Psoas muscle (tissue), 8 donors: ENCODE measurements around the gene ERFL. TPM values are rescaled to one million over a fixed set of nuclear protein-coding genes. Genes with fewer than 3 reads are reported as not detected.

Experiments used
- ATAC-seq, 4 donors: fragments of 200-7000 bp; cut with Tn5 transposase; one replicate each; pipeline ENCODE4 v1.9.1; 2020; ENCODE audit warnings: moderate library complexity in 3 of 4, mild to moderate bottlenecking in 2 of 4
- DNase-seq, 2 donors: peaks; one replicate each; pipeline ENCODE4 v3.0.0-alpha.2; 2020
- H3K27ac ChIP-seq: fragments of 200-600 bp; one replicate; pipeline ENCODE4 v1.8.0; 2022
- H3K27me3 ChIP-seq, 3 donors: fragments of 200-600 bp in 1 of 3; one replicate each; pipeline versions ENCODE4 v1.6.1 to v1.8.0; 2013 to 2022; ENCODE audit warnings: low read length in 2 of 3, mild to moderate bottlenecking in 2 of 3, moderate library complexity in 1 of 3; ENCODE audit not compliant: insufficient read depth in 3 of 3
- H3K36me3 ChIP-seq, 2 donors: fragments of 200-600 bp in 1 of 2; one replicate each; pipeline versions ENCODE4 v1.6.1 to v1.8.0; 2013 to 2022; ENCODE audit warnings: low read depth in 1 of 2, mild to moderate bottlenecking in 1 of 2, moderate library complexity in 1 of 2; ENCODE audit not compliant: insufficient read depth in 1 of 2
- H3K4me1 ChIP-seq: fragments of 200-600 bp; one replicate; pipeline ENCODE4 v1.8.0; 2022
- H3K4me3 ChIP-seq: fragments of 200-600 bp; one replicate; pipeline ENCODE4 v1.8.0; 2022; ENCODE audit warnings: mild to moderate bottlenecking
- H3K9me3 ChIP-seq: fragments of 200-600 bp; one replicate; pipeline ENCODE4 v1.8.0; 2022
- WGBS, 3 donors: extraction: QIAGEN DNeasy Blood & Tissue Kit; methylation state at CpG; one replicate each; pipeline versions ENCODE4 v1.1.6 to v1.1.7; 2013; 5-methylcytosine and 5-hydroxymethylcytosine counted together
- intact Hi-C, 2 donors: fragments of 100-400 bp; cut with DNase I; formaldehyde crosslinking; loops; one replicate each; pipeline versions ENCODE4 v1.11.0 to v1.14.2; 2022
- polyA plus RNA-seq, 3 donors: library from polyadenylated mRNA; stranded (reverse); fragments of 200-250 nt; gene quantifications; one replicate each; pipeline ENCODE4 v1.2.3, GENCODE V29; 2013
- total RNA-seq, 4 donors: library from RNA; stranded (reverse); fragmentation: NEBNext Ultra II Directional in 2 of 4; extraction: Animal tissue kit (Norgen Biotek cat#: 25700) in 2 of 4; gene quantifications; one replicate each; pipeline versions ENCODE4 v1.2.1 to v1.2.4, GENCODE V29; 2021 to 2023
- TF ChIP-seq, protein P1 (sequence below): fragments of 200-600 bp; IDR thresholded peaks from one replicate; pipeline ENCODE4 v1.8.0; 2022; ENCODE audit warnings: antibody characterized with exemption
- donor health status: healthy with polysubstance abuse.
- donor health status: DM: no; HTN: no; CAD: no; lungs with moderate emphysema.
- donor health status: Bipolar disorder and iron deficiency.
- donor health status: healthy.
- donor health status: DM: yes; HTN: yes; CAD: no.
- donor health status: DM: no; HTN: no; CAD: no.
- donor health status: DM: no; HTN: no; CAD: no.
- donor health status: DM: yes; HTN: yes; CAD: no.

Gene ERFL
- total and polyA plus RNA-seq, 7 donors: 0.03 TPM; not detected in 6

DNA sequence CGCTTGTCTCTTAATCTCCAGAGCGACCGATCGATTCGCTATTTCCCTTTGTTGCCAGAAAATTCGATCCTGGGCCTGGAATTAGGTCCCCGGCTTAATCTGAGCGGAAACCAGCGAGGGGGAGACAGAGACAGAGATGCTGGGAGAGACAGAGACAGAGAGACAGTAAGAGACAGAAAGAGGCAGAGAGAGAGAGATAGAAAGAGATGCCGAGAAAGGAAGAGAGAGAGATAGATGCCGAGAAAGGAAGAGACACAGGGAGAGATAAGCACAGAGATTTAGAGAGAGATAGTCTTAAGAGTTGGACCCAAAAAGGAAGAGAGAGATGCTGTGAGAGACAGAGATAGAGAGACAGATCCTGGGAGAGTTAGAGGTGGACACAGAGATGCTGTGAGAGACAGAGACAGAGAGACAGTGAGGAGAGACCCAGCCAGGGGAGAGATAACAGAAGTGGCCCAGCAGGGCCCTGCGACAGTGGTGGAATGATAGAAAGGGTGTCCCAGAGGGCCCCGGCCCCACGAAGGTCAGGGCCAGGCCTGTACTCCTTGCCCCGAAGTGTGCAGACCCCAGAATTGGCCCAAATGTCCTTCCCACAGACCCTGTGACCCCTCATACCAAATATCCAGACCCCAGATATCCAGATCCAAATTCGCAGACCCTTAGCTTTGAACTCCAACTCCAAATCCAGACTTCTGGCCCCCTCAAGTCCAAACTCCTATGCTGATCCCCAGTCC is 1.3 kb downstream of the ERFL start:
- Histone ChIP-seq H3K27me3 (peaks cover 0 to 91% (median 56%) of the 10 kb centered on the region in 3 donors), H3K4me3 (no peak overlapping the region), H3K27ac (no peak overlapping the region), H3K9me3 (no peaks in the 10 kb centered on the region), H3K4me1 (peaks cover 5% of the 10 kb centered on the region), H3K36me3 (no peaks in the 10 kb centered on the region)
- 25 to 38% (median 36%) methylated on average over 14 to 16 of the region's 16 CpGs for whole genome bisulfite sequencing, 3 donors
- DNase-seq (no peak), ATAC-seq (no peak)
- TF ChIP-seq, protein P1, sequence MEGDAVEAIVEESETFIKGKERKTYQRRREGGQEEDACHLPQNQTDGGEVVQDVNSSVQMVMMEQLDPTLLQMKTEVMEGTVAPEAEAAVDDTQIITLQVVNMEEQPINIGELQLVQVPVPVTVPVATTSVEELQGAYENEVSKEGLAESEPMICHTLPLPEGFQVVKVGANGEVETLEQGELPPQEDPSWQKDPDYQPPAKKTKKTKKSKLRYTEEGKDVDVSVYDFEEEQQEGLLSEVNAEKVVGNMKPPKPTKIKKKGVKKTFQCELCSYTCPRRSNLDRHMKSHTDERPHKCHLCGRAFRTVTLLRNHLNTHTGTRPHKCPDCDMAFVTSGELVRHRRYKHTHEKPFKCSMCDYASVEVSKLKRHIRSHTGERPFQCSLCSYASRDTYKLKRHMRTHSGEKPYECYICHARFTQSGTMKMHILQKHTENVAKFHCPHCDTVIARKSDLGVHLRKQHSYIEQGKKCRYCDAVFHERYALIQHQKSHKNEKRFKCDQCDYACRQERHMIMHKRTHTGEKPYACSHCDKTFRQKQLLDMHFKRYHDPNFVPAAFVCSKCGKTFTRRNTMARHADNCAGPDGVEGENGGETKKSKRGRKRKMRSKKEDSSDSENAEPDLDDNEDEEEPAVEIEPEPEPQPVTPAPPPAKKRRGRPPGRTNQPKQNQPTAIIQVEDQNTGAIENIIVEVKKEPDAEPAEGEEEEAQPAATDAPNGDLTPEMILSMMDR: no peak
- intact Hi-C loops: no loop called here

DNA sequence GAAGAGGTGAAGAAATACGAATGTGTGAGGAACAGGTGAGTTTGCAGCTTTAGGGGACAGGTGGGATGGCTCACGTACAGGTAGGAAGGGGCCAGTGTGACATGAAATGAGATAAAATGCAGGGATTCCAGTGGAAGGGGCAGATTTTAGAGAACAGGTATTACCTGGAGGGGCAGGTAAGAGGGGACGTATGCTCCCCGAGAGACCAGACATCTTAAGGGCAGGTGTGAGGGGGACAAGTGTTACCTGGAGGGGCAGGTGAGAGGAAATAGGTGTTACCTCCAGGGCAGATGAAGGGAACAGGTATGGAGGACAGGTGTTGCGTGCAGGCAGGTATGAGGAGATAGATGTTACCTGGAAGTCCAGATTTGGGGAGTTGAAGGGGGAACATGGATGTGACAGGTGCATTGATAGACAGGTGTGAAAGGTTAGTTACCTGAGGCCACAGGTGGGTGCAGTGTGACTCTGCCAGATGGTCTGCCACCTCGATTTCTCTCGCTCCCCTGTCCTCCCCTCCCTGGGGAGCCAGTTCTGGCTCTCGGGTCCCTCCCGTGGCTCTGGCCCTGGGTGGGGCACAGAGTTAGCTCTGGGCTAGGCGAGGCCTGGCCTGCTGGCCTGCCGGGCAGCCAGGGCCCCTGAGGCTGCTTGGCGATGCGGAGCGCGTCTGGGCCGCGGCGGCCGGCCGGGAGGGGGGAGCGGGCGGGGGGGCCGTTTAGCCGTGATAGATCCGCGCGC is 2.1 kb downstream of the ERFL start:
- no peak for DNase-seq
- no peak for ATAC-seq
- 12 to 15% (median 15%) methylated on average over 26 to 27 of the region's 27 CpGs for WGBS, 3 donors
- Histone ChIP-seq H3K4me1 (peaks cover 5% of the 10 kb centered on the region), H3K27ac (no peak overlapping the region), H3K4me3 (no peak overlapping the region), H3K27me3 (peaks cover 0 to 92% (median 57%) of the 10 kb centered on the region in 3 donors), H3K9me3 (no peaks in the 10 kb centered on the region), H3K36me3 (no peaks in the 10 kb centered on the region)
- TF ChIP-seq, protein P1: no peak
- intact Hi-C loops: no loop called here

DNA sequence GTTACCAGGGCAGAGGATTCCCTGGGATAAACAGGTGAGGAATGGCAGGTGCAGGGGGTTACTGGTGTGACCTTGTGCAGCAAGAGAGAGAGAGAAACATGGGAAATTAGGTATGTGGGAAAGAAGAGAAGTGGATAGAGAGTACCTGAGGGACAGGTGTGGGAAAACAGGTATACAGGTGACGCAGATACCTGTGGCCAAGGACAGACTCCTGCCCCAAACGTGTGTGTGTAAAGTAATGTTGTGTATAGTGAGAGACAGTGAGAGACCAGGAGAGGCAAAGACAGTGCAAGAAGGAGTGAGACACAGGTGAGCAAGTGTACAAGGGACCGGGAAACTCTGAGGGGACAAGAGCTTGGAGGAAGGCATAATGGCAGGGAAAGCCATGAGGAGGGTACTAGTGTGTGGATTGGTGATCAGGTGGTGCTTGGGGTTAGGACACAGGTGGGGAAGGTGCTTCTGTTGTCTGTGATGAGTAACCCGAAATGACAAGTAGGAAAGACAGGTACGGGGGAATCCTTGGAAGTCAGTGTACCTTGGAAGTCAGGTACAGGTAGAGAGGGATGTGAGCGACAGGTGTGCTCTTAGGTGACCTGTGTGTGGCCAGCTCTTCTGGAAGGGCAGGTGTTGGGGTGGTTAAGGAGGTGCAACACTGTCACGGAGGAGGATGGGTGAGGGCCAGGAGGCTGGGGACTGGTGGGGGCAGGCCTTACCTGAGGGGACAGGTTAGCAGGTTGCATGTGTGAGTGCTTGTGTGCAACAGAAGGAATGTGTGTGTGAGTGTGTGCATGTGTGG is 2.8 kb downstream of the ERFL start:
- Histone ChIP-seq H3K27ac (no peak overlapping the region), H3K27me3 (peaks cover 0 to 91% (median 55%) of the 10 kb centered on the region in 3 donors), H3K36me3 (no peaks in the 10 kb centered on the region), H3K4me3 (no peak overlapping the region), H3K9me3 (no peaks in the 10 kb centered on the region), H3K4me1 (peaks cover 5% of the 10 kb centered on the region)
- WGBS, 3 donors: 35 to 42% (median 36%) methylated on average over 7 of the region's 7 CpGs
- DNase-seq: no peak
- ATAC-seq: no peak
- intact Hi-C loops: no loop called here
- TF ChIP-seq, protein P1: no peak

DNA sequence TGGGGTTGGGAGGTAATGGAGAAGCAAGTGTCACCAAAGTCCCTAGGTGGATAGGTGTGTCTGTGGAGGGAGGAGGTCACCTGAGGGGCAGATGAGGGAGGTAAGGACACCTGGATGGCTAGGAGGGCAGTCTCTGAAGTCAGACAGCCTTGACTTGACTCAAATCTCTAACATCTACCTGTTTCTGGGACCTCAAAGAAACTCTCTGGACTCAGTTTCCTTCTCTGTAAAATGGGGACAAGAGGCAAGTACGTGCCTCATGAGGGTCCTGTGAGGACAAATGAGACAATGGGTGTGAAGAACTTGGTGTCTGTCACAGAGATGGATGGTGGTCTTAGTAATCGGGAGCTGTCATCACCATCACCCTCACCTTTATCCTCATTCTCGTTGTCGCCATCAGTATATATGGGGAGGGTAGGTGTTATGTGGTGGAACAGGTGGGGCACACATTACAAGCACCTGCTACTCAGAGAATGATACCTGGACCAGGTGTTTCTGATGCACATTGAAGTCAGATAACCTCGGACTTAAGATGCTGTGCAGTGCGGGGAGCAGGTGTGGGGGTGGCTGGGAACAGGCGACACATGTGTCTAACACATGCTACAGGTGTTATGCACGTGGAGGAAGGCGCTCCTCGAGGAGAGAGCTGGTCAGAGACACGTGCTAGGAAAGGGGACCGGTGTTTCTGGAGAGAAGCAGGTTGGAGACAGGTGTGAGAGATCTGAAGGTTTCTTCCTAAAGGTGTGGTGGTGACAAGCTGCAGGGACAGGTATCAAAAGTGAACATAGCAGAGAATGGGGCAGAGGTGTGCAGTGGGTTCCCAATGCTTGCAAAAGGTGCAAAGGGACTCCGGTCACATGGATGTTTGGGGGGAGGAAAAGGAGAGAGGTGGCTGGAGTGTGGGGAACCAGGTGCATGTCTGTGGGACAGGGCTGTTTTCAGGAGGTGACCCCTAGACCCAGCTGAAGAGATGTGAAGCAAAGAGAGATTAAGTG is 3.8 kb downstream of the ERFL start:
- TF ChIP-seq, protein P1: no peak
- intact Hi-C loops: no loop called here
- ATAC-seq (no peak), DNase-seq (no peak)
- no peaks in the 10 kb centered on the region for H3K36me3 ChIP-seq
- H3K27ac ChIP-seq: no peak overlapping the region
- 37 to 41% (median 40%) methylated on average over 13 of the region's 13 CpGs for WGBS, 3 donors
- peaks cover 0 to 89% (median 47%) of the 10 kb centered on the region in 3 donors for H3K27me3 ChIP-seq
- H3K4me1 ChIP-seq: peaks cover 5% of the 10 kb centered on the region
- H3K9me3 ChIP-seq: no peaks in the 10 kb centered on the region
- H3K4me3 ChIP-seq: no peak overlapping the region
